NOMO-1 treated with dmso at 0.1 percent for 144 hours (cell line): ENCODE data around the gene NANOS3.
"Not testable (repeated sequence)": the region's sequence is repeated elsewhere in the genome, so short reads cannot be mapped to it uniquely, and the experiment has no call there.

ENCODE experiments used
- DNase-seq: peaks from one replicate; lab custom pipeline; 2025; ENCODE audit not compliant: unreplicated experiment; lab: John Stamatoyannopoulos, UW

NANOS3 gene

DNA sequence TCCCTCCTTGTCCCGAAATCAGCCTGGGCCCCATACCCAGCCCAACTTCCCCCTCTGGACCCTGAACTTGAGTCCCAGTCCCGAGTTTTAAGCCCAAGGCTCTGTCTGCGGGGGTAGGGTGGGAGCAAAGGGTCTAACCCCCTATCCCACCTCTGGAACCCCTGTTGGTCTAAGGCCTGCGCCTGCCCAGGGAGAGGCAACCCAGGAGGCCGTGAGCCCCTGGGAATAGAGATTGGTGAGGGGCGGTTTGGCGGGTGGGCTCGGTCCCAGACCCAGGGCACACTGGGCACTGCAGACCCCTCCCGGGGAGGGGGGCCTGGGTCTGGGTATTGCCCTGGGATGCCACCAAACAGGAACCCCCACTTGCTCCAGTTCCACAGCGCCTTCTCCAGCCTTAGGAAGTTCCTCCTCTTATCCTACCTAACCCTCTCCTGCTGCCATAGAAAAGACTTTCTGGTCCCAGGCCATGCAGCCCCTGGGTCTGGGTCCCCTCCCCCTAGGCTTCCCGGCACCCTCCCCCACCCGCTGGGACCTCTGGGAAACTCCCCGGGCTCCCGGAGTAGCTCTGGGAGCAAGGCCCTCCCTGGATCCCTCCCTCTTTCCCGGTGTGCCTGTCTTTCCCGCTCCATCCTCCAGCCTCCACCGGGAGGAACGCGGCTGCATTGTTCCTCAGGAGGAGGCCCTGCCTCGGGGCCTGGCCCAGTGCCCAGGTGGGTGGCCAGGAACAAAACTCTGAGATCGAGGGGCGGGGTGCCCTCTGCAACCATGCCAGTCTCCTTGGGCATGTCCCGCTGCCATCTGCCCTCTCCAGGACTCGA lies 33.6 kb upstream of the NANOS3 start:
- no peak for DNase-seq

DNA sequence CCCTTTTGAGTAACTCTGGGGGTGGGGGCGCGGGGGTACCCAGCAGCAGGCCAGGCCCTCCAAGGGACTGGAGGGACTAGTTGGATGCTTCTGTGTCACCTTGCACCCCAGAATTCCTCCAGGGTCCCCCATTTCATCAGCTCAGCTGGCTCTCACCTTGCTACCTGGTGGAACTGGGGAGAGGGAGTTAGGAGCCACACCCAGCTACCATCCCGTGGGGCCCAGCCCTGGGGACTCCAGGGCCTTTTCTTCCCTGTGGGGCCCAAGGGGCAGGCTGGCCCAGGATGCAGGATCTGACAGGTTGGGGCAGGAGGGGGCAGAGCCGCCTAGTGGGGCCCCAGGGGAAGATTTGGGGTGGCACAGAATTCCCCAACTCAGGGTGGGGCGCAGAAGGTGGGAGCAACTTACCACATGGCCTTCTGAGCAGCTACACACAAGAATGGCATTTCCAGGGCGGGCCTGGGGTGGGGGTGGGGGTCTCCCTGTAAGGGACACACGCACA lies 32.8 kb upstream of the NANOS3 start:
- no peak for DNase-seq

DNA sequence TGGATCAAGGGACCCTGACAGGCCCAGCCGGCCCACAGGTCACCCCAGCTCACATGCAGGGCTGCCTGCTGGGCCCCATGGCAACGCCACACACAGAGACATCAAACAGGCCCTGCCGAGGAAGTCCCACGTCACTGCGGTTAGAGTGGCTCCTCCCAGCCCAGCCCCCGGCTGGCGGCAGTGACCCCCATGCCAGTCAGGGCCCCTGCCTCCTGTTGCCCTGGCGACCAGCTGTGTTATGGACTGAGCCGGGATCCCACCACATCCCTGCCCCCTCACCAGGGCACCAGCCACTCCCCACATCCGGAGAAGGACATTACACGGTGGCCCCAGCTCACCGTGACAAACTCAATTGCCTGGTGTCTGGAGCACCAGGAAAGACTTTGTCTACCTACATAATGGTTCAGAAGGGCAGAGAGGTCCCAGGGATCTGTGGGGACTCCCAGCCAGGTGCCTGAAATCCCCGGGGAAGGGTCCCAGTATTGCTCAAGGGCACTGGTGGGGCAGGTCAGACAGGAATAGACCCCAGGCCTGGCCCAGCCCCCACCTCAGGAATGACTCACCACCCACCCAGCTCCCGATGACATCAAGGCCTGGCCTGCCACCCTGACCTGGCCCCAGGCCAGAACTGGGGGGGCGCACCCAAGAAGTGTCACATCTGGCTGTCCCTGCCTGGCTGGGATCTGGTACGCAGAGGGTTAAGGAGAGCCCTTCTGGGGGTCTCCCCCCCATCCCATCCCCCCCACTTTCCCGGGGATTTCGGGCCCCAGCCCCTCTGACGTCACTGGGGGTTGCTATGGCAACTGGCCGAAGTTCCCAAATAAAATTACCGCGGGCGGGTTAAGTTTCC lies 30.2 kb upstream of the NANOS3 start:
- peak; percentile 85 for DNase-seq

DNA sequence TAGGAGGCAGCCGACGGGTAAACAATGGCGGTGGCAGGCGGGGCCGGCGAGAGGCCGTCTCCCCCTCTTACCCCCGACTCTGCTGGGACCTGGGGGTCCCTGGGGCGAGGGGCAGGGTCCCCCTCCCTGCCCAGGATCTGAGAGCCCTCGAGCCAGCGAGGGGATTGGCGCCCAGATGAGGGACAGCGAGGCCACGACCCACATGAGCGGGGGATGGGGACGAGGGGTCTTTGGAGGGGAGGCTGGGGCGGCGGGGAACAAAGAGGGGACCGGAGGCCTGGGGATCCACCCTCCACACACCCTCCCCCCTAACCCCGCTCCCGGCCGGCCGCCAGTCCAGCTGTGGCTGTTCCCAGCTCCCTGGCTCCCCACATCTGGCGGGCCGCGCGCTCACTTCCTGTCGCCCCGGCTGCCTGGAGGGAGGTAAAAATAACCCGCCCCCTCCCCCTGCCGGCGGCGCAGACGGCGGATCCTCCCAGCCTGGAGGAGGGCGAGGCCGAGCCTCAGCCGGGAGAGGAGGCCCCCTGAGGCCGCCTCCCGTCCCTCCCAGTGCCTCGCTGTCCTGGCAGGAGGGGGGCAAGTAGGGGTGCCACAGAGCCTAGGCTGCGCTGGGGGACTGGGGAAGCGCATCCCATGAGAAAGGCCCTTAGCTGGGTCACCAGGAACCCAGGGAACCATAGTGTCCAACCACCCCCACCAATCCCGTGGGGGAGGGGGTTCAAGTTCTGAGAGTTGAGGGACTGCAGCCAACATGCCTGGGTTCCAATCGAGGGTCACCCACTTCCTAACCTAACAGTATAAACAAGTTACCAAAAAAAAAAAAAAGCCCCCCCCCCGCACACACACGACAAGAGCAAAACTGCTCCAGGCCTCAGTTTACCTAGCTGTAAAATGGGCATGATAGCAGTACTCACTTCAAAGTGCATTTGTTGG lies 29.3 kb upstream of the NANOS3 start:
- DNase-seq: peak; percentile 70

DNA sequence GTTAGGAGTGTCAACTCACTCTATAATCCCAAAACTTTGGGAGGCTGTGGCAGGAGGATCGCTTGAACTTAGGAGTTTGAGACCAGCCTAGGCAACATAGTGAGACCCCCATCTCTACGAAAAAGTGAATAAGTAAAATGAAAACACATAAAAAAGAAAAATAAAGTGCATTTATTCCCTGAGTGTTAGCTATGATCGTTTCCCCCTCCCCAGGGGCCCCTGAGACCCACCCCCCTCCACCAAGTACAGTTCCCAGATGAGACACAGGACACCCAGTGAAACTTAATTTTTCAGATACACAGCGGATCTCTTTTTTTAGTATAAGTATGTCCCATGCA lies 28.6 kb upstream of the NANOS3 start:
- no peak for DNase-seq

DNA sequence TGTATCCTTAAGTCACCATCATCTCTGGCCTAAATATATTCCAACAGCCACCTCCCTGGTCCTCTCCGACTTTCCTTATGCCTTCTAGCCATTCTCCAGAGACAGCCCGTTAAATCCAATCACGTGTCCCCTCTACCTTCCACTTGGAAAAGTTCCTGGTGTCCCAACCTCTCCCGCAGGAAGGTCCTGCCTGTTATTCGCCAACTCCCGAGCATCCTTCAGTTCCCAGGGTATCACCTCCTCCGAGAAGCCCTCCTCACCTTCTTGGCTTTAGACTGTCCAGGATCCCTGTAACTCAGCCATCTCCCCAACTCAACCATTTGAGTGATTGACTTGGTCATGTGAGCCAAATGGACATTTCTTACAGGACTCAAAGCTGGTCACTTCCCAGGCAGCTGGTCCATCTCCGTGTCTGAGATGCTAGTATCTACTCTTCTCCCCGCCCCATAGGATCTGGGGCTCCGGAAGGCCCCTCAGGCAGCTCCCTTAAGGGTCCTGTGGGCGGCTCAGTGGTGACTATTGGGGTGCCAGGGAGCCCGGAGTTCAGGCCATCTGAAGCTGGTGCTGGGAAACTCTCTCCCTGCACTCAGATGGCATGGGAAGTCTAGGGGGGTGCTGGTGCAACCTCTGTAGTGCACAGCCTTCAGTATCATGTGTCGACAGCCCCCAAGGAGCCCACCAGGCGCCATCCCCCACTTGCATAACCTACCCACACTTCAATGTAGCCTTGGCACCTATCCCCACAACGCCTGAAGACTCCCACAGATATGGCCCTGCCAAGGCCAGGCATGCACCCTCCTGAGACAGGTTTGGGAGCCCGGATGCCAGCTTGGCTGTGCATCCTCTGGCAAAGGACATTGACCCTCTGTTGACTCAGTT lies 27.9 kb upstream of the NANOS3 start:
- DNase-seq: no peak

DNA sequence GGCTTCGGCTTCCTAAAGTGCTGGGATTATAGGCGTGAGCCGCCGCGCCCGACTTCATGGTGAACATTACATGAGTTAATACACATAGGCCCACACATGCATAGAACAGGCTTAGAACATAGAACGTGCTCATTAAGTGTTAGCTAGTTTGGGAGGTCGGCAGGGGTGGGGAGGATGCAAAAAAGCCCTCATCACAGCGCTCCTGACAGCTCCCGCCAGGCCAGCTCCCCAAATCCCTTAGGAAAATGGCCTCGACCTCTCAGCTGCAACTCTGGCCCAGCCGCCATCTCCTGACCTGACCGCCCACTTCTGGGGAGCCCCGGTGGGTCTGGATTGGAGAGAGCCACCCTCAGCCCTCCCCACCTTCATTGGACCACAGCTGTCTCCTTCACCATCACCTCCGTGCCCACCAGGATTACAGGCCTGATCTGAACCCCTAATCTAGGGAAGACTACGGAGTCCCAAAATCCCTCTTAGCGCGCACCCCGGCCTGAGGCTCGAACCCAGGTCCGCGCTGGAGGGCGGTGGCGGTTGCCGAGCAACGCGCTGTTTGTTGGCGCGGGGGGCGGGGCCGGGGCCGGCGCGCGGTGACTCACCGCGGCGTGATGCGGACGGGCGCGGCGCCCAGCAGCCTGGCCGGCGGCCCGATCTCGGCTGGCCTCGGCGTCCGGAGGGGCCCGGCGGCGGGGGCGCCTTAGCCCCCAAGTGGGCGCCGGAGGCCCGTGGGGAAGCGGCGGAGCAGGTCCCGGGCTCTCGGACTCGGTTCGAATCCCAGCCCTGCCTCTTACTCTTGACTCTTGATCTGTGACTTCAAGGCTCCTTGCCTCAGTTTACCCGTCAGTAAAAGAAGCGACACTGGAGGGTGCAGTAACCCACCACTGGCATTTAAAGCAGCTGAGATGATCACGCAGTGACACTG lies 26.7 kb upstream of the NANOS3 start:
- peak; percentile 39 for DNase-seq

DNA sequence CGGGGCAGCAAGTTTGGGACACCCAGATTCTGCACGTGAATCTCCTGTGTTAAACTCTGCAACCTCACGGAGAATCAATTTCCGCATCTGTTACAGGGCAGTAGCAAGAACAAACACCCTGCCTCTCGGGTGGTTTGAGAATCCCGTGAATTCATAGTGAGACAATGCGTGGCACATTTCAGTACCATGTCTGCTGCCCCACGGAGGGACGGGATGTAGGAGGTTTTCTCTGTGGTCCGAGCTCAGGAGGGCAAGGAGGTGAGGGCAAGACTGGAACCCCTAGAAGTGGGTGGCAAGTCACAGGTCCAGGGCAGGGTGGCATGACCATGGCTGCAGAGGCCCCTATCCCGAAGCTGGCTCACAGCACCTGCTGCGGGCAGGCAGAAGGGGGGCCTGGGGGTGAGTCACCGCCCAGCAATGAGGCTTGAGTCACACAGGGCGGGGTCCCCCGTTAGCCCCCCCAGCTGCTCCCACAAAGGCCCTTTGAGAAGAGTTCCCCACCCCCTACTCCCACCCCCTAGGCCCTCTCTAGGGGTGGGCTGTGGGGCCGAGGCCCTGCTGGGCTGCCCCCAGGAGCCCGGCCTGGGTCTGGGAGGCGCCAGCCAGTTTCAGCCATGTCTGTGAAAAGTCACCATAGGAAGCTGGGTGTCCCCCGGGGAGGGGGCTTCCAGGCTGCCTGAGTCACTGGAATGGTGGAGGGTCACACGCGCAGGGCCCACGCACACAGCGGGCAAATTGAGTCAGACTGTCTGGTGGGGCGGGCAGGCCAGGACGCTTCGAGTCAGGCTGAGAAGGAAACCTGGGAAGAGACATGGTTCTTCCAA lies 25.8 kb upstream of the NANOS3 start:
- DNase-seq: peak; percentile 54

DNA sequence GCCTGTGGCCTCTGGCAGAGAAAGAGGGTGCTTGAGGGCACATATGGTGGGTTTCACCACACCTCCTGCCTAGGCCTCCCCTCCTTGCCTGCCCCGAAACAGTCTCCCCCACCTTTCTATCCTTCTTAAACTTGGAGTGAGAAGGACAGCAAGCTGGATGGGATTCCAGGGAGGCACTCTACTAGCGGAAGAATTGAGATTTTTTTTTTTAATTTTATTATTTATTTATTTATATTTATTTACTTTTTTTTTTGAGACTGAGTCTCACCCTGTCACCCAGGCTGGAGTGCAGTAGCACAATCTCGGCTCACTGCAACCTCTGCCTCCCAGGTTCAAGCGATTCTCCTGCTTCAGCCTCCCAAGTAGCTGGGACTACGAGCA lies 25.2 kb upstream of the NANOS3 start:
- not testable (repeated sequence) for DNase-seq

DNA sequence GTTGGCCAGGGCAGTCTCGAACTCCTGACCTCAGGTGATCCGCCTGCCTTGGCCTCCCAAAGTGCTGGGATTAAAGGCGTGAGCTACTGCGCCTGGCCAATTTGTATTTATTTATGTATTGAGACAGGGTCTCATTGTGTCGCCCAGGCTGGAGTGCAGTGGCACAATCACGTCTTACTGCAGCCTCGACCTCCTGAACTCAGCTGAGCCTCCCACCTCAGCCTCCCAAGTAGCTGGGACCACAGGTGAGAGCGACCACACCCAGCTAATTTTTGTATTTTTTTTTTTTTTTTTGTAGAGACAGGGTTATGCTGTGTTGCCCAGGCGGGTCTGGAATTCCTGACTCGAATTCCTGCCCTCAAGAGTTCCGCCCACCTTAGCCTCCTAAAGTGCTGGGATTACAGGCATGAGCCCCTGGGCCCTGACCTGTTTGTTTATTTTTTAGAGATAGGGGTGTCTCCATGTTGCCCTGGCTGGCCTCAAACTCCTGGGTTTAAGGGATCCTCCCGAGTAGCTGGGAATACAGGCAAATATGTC lies 24.7 kb upstream of the NANOS3 start:
- not testable (repeated sequence) for DNase-seq

DNA sequence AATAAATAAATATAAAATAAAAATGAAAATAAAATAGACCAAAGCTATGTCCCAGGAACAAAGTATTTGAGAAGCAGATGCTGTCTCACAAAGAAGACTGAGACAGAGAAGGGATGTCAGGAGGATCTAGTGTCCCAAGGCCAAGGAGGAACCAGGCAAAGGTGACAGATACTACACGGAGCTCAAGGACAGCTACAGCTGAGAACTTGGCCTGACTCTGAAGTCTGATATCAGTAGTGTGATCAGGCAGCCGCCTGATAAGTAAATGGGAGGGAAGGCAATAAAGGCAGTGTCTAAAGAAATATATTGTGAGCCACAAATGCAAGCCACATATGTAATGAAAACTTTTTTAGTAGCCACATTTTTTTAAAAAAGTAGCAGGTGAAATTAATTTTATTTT lies 20.4 kb upstream of the NANOS3 start:
- DNase-seq: no peak

DNA sequence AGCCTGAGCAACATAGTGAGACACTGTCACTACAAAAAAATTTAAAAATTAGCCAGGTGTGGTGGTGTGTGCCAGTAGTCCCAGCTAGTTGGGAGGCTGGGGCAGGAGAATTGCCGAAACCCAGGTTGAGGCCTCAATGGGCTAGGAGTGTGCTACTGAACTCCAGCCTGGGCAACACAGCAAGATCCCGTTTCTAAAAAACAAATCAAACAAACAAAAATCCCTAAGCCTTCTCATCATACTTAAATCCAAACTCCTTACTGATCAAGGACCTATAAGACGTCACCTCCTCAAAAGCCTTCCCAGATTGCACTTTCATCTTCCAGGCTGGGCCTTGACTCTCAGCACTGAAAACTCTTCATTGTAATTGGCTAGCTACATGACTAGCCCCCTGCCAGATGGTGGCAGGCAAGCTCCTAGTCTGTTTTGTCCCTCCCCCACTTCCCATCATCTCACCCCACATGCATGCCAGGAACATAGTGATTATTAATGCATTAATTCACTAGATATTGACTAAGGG lies 17.5 kb upstream of the NANOS3 start:
- no peak for DNase-seq

DNA sequence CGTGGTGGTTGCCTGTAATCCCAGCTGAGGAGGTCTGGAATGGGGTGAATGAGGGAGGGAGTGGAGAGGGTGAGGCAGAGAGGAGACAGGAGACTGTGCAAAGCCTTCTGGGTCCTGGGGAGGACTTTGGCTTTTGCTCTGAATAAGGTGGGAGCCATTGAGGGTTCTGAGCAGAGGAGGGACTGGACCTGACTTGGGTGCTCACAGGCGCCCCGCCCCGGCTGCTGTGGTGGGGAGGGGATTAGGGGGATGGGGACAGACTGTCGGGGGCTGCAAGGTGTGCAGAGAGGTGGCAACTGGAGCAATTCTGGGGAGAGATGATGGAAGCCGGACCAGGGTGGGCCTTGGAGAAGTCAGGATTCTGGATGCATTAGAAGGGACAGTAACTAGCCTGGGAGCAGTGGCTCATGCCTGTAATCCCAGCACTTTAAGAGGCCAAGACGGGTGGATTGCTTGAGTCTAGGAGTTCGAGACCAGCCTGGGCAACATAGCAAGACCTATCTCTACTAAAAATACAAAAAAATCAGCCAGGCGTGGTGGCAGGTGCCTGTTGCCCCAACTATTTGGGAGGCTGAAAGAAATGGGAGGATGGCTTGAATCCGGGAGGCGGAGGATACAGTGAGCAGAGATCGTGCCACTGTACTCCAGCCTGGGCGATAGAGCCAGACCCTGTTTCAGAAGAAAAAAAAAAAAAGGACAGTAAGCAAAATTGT lies 16.1 kb upstream of the NANOS3 start:
- DNase-seq: no peak

DNA sequence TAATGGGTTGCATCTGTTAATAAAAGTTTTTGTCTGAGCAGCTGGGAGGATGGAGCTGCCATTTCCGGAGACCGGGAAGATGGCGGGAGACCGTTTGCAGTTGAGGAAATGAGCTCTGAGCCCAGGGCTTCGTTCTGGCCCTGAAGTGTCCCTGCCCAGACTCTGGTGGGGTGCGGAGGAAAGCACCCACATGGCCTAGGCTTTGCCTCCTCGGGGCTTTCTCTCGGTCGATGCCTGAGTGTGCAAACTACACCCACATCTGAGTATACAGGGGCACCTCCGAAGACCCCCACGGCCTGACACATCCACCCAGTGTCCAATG lies 15.6 kb upstream of the NANOS3 start:
- DNase-seq: no peak

DNA sequence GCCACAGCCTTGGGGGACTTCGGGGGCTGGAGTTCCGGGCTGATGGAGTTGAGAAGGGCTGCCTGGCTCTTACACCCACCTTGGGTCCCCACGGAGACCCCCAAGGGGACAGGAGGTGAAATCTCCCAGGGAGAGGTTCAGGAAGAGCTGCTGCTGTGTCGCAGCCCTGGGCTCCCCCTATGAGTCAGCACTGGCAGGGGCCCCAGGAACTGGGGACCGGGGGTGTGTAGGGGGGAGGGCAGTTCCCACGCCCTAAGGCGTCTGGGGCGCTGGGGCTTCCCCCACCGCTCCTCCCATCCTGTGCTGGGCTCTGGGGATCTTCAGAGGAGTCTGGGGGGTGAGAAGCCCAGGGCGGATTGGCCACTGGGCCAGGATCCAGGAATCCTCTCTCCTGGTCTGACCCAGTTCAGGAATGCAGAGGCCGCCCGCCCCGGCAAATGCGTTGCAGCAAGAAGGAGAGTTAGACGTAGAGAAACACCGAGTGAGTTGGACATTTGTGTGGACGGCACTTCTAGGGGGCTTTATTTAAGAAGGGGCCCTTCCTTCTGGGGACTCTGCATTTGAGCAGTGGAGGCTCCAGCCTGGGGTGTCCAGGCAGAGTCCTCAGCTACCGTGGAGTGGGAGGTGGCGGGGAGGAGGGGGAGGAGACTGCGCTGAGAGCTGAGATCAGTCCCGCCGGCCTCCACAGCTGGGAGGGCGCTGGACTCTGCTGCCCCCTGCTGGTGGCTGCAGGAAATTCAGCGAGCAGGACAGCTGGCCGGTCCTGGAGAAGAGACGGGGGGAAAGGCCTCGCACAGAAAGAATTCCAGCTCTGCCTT lies 15.0 kb upstream of the NANOS3 start:
- DNase-seq: peak; percentile 68

DNA sequence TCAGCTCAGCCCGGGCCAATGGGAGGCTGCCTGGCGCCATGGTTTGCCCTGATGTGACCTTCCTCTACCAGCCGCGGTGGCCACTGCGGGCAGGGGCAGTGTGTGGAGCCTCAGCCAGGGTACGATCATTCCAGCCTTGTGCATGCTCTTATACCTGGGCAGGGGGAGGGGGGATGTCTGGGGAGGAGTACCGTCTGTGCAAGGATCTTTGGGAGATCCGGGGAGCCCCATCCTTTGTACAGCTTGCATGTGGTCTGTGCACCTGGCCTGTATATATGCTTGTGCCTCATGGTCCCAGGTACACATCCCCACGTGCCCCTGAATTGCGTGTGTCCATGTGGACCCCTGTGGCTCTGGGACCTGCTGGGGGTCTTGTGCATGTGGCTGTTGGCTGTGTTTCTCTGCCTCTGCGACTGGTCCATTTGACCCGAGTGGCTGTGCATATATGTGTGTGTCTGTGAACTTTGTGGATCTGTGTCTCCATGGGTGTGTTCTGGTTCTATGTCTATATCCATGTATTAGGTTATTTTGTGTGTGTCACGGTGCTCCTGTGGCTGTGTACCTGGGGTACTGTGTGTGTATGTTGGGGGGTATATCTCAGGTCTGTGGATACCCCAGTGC lies 12.8 kb upstream of the NANOS3 start:
- no peak for DNase-seq
